Right atrium auricular region (tissue), 2 donors: Measurements from ENCODE around the gene PSG1. TPM values are rescaled to one million over a fixed set of nuclear protein-coding genes. Genes with fewer than 3 reads are reported as not detected.

ENCODE experiments used
- DNase-seq: peaks from one replicate; pipeline ENCODE4 v3.0.0-alpha.2; 2019; ENCODE audit warnings: low spot score
- H3K27ac ChIP-seq, 2 donors: fragments of 200-600 bp; sonication (generic); 1 replicate in 1 of 2; 2 replicates in 1 of 2; pipeline ENCODE4 v1.5.1; 2016 to 2019
- H3K27me3 ChIP-seq, 2 donors: fragments of 200-600 bp; sonication (generic); one replicate each; pipeline versions ENCODE4 v1.5.1 to v1.6.0; 2017 to 2019
- H3K36me3 ChIP-seq: fragments of 200-600 bp; sonication (generic); one replicate; pipeline ENCODE4 v1.5.1; 2016
- H3K4me1 ChIP-seq, 2 donors: fragments of 200-600 bp; sonication (generic); one replicate each; pipeline versions ENCODE4 v1.5.1 to v1.6.0; 2017 to 2019
- H3K4me3 ChIP-seq, 2 donors: fragments of 200-600 bp; sonication (generic); 1 replicate in 1 of 2; 2 replicates in 1 of 2; pipeline ENCODE4 v1.5.1; 2017 to 2019; ENCODE audit warnings: mild to moderate bottlenecking in 1 of 2, moderate library complexity in 1 of 2
- H3K9me3 ChIP-seq, 2 donors: fragments of 200-600 bp; sonication (generic); one replicate each; pipeline ENCODE4 v1.5.1; 2019
- total RNA-seq, 2 donors: library from RNA; depleted of rRNA; stranded (reverse); fragments of >200 nt; gene quantifications; one replicate each; pipeline ENCODE4 v1.1.0, GENCODE V29; 2016
- TF ChIP-seq, protein P1 (sequence below), 2 donors: fragments of 200-600 bp; sonication (generic); IDR thresholded peaks; one replicate each; pipeline ENCODE4 v1.5.1; 2019; ENCODE audit warnings: antibody characterized with exemption in 2 of 2

The PSG1 gene
- total RNA-seq, 2 donors from 2014 or later, result not detected

DNA sequence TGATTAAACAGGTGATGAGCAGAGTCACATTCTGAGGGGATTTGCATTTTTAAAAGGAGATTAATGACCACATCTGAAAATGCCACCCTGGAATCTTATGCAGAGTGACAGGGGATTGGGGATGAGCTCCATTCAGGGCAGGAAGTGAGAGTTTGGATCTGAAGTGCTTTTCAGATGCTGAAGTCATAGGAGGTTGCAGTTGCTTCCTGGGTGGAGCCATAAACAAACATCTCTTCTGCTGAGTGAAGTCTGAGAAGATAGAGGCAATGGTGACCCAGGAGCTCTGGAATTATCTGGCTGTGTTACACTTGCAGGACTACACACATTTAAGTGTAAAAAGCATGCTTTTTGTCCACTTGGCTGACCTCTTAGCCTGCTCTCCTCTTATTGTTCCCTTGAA is 62.6 kb downstream of the PSG1 start:
- no peak overlapping the region for H3K4me3 ChIP-seq
- no peaks in the 10 kb centered on the region for H3K36me3 ChIP-seq
- H3K27me3 ChIP-seq, result no peaks in the 10 kb centered on the region
- TF ChIP-seq, protein P1, sequence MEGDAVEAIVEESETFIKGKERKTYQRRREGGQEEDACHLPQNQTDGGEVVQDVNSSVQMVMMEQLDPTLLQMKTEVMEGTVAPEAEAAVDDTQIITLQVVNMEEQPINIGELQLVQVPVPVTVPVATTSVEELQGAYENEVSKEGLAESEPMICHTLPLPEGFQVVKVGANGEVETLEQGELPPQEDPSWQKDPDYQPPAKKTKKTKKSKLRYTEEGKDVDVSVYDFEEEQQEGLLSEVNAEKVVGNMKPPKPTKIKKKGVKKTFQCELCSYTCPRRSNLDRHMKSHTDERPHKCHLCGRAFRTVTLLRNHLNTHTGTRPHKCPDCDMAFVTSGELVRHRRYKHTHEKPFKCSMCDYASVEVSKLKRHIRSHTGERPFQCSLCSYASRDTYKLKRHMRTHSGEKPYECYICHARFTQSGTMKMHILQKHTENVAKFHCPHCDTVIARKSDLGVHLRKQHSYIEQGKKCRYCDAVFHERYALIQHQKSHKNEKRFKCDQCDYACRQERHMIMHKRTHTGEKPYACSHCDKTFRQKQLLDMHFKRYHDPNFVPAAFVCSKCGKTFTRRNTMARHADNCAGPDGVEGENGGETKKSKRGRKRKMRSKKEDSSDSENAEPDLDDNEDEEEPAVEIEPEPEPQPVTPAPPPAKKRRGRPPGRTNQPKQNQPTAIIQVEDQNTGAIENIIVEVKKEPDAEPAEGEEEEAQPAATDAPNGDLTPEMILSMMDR (IDR thresholded peaks at IDR 0.05), result no peak
- H3K4me1 ChIP-seq, result no peaks in the 10 kb centered on the region
- H3K27ac ChIP-seq, result no peak overlapping the region
- no peaks in the 10 kb centered on the region for H3K9me3 ChIP-seq
- DNase-seq, result no peak

Other genes starting within 250 kb of the PSG1 start
- not detected for gene PSG3, start 139.2 kb downstream of the PSG1 start, total RNA-seq
- gene PSG8, start 114.0 kb downstream of the PSG1 start, total RNA-seq, result not detected
- not detected for gene PSG6, start 38.2 kb upstream of the PSG1 start, total RNA-seq
- gene PSG7, start 57.5 kb upstream of the PSG1 start, total RNA-seq, result not detected
- not detected for gene PSG11, start 146.8 kb upstream of the PSG1 start, total RNA-seq
- gene PSG2, start 203.0 kb upstream of the PSG1 start, total RNA-seq, result not detected